GM10847 (cell line): ENCODE data around the gene PRKAG2.

Experiments
- POLR2A ChIP-seq: IDR thresholded peaks from 2 replicates; pipeline ENCODE4 v1.6.1; 2011; ENCODE audit not compliant: insufficient read length; ENCODE audit errors: extremely low read depth

PRKAG2 gene

GRCh38 chr7:151853896-151854719, 22.8 kb downstream of the PRKAG2 start:
- no peak for TF ChIP-seq POLR2A

- TF ChIP-seq POLR2A: no peak
These were observed 24.2 kb downstream of the PRKAG2 start for GRCh38 chr7:151852486-151853396.

- TF ChIP-seq POLR2A: no peak
These were observed 25.1 kb downstream of the PRKAG2 start for GRCh38 chr7:151851782-151852181.

DNA sequence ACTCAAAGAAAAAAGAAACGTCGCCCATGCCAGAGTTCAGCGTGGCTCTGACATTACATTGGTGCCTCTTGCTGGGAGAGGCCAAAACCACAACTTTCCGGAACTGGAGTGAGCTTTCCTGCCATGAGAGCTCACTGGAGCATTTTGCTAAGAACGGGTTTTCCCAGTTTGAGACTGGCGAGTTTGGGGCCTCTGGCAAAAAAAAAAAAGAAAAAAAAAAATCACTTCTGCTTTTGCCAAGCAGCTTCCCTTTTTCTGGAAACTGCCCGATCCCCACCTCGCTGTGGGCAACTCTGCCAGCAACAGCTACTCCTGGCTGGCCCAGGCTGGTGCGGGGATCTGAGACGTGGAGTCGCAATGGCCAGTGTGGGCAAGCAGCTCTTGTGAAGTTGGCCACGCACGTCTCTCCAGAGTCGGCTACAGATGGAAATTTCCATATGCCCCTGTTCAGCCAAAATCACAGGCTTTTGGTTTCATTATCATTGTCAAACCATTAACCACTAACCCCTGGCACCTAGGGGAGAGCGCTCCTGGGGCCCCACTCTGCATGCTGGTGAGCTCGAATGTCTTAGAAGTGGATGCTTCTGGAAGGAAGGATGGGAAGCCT, 25.7 kb downstream of the PRKAG2 start:
- TF ChIP-seq POLR2A: no peak

DNA sequence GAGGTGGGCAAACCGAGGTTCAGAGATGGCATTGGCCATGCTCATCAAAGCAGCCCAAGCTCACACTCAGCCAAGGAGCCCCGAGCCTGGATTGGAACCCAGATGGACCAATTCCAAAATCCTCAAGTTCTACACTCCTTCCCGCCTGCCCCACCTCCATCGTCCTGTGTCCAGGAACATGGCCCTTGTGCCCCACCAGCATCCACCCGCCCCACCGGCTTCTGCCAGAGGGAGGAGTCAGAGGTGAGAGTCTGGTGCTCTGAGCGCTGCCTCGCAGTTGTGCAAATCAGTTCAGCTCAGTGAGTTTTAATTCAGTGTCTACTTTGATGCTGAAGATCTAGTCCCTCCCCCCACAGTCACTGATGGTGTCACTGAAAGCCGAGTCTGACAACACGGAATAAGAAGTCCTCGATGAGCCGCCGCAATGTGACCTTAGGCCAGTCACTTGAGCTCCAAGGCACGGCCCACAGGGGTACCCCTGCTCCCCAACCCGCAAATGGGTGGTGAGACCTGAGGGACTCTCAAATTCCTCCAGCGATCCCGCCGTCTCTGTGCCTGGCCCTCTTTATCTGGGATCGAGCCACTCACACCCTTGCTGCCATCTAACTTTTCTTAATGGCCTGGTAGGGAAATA, 26.3 kb downstream of the PRKAG2 start:
- TF ChIP-seq POLR2A: no peak

DNA sequence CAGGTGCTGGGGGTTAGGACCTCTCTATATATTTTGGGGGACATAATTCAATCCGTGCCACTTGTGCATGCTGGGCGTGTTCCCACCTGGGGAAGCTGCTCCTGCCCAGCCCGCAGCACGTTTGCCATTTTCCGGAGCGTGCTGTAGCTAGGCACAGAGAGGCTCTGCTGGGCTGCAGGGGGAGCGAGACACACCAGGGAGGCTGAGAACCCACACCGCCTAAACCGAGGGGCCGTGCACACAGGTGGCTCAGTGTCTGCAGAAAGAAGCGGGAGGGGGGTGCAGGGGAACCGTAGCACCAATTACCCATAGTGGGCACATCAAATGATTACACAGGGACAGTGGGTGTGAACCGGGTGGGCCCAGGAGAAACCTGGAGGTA, 27.0 kb downstream of the PRKAG2 start:
- TF ChIP-seq POLR2A: no peak

- no peak for TF ChIP-seq POLR2A
These were observed 27.7 kb downstream of the PRKAG2 start for GRCh38 chr7:151849008-151849878.

- no peak for TF ChIP-seq POLR2A
These were observed 29.2 kb downstream of the PRKAG2 start for GRCh38 chr7:151847681-151848081.

DNA sequence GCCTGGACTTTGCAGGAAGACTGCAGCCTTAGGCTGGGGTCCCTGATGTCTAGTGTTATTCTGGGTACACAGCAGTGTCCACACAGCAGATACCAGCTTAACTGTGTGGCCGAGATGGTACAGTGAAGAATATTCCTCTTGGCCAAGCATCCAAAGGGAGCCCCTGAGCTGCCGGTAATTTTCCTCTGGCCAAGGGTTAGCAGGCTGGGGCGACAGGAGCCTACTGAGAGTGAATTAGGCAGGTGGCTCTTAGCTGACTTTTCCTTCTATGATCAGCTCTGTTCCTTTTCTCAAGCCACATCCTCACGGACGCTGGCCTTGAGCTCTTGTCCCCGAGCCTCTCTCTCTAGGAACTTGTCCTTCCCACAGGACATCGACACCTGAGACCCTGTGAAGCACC, 29.8 kb downstream of the PRKAG2 start:
- no peak for TF ChIP-seq POLR2A

DNA sequence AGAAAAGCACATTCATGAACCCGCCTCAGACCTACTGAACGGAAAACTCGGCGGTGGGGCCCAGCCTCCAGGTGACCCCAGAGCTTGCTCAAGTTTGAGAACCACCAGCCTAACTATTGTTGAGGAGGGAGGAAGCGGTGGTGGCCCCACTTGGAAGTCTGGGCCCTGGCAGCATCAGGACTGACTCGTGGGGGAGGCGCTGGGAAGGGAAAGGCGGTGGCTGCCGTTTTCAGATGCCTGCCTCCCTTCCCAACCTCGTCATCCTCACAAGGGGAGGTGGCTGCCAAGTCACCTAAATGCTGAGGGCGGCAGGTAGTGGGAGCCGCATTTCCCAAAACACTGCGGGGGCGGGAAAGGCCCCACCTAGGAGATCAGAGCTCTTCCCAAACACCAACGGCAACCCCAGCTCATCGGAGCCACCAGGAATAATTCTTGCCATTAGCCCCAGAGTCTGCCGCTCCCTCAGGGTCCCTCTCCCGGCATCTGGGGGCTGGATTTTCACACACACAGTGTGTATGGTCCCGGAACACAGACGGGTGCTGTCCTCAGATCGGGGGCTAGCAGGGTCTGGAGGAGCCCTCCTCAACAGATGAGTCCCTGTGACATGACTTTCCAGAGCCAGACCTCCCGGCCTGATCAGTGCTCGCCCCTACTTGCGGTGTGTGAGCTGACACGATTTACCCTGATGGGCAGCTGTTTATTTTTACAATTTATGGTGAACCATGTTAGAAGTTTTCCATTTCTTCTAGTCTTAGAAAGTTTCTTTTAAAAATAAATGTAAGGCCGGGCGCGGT, 31.3 kb downstream of the PRKAG2 start:
- TF ChIP-seq POLR2A: no peak

DNA sequence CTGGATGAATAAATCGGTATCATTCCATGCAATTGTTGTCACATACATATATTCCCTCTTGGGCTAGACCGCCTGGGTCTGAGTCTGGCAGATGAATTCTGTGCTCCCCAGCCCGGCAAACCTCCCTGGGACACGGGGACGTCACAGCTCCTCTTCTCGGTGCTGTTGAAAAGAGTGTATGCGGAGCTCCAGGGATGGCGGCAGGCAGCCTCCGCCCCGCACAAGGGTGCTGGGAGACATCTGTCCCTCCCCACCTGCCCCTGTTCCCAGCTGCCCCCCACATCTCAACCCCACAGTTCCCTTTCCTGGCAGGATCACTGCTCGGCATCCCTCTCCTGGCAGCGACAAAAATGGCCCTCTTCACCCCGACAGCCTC, 32.1 kb downstream of the PRKAG2 start:
- TF ChIP-seq POLR2A: no peak

DNA sequence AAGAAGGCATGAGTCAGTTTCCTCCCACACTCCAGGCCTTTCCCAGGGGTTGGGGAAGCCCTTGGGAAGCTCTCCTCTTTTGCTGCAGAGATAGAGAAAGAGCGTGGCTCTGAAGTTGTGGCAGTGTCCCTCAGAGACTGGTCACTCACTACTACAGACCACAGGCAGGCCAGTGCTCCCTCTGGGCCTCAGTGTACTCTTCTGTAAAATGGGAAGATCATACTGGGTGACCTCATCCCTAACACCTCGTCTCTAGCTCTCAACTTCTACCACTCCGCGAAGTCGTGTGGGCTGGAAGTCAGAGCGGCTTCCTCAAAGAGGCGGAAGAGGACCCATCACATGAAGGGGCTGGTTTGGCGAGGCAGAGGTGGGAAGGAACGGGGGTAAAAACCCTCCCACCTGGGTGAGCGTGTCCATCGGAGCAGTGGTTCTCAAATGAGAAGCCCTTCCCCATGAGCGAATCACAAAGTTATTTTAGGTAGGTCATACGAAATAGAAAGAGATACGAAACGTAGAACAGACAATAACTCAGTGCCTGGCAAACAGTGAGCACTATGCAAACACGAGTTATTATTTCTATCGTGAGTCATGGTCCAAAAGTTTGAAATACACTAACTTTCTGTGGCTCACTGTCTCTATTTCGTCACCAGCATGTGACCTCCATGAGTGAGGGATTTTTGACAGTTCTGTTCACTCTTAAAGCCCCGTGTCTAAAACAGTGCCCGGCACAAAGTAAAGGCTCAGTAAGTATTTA, 32.7 kb downstream of the PRKAG2 start:
- no peak for TF ChIP-seq POLR2A

DNA sequence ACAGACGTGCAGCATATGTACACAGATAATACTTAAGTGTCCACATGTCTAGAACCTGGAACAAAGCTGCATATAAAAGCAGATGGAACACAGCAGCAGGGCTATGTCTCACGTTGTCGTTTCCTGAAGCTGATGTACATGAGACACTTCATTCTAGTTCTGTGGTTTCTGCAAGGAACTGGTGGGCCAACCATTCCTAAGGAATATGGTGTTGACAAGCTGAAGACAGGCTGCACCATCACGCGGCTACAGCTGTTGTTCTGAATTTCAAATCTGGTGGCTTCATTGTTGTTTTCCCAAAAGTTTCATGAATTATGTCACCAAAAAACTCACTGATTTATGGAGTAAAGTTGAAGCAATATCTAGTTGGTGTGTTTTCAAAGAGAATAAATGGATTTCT, 33.7 kb downstream of the PRKAG2 start:
- no peak for TF ChIP-seq POLR2A
